Mesenchymal stem cell (in vitro differentiated cells and primary cell): ENCODE data around the gene IQCF5.
"Not testable (repeated sequence)": the region's sequence is repeated elsewhere in the genome, so short reads cannot be mapped to it uniquely, and the experiment has no call there.

Experiments used
- DNase-seq: peaks from one replicate; pipeline ENCODE4 v3.0.0-alpha.2; 2013
- H2AFZ ChIP-seq: one replicate; pipeline ENCODE4 v1.6.1; 2013; ENCODE audit warnings: low read depth, mild to moderate bottlenecking, control low read depth, inconsistent platforms, low read length, moderate library complexity
- H2AK5ac ChIP-seq: 2 replicates; pipeline ENCODE4 v1.6.1; 2013; ENCODE audit warnings: low read length, moderate library complexity, mild to moderate bottlenecking, inconsistent platforms; ENCODE audit not compliant: severe bottlenecking
- H2BK120ac ChIP-seq: one replicate; pipeline ENCODE4 v1.6.1; 2013; ENCODE audit warnings: low read depth, mild to moderate bottlenecking, inconsistent platforms, low read length, moderate library complexity
- H2BK12ac ChIP-seq, 2 experiments: one replicate each; pipeline ENCODE4 v1.6.1; 2013; ENCODE audit warnings: inconsistent platforms in 2 of 2, low read length in 2 of 2, mild to moderate bottlenecking in 2 of 2, moderate library complexity in 2 of 2, control low read depth in 1 of 2
- H2BK15ac ChIP-seq: one replicate; pipeline ENCODE4 v1.6.1; 2013; ENCODE audit warnings: mild to moderate bottlenecking, low read depth, inconsistent platforms; ENCODE audit not compliant: poor library complexity, severe bottlenecking
- H2BK5ac ChIP-seq: 2 replicates; pipeline ENCODE4 v1.6.1; 2013; ENCODE audit warnings: low read depth, mild to moderate bottlenecking, low read length, control low read depth, inconsistent platforms; ENCODE audit not compliant: poor library complexity, severe bottlenecking
- H3K14ac ChIP-seq, 2 experiments: one replicate each; pipeline ENCODE4 v1.6.1; 2013; ENCODE audit warnings: inconsistent platforms in 2 of 2, low read length in 2 of 2, control low read depth in 1 of 2, mild to moderate bottlenecking in 1 of 2, moderate library complexity in 1 of 2
- H3K18ac ChIP-seq, 2 experiments: one replicate each; pipeline ENCODE4 v1.6.1; 2013; ENCODE audit warnings: inconsistent platforms in 2 of 2, low read length in 2 of 2, control low read depth in 1 of 2, low read depth in 1 of 2, mild to moderate bottlenecking in 1 of 2
- H3K23ac ChIP-seq, 2 experiments: one replicate each; pipeline ENCODE4 v1.6.1; 2013; ENCODE audit warnings: inconsistent platforms in 2 of 2, low read length in 2 of 2, mild to moderate bottlenecking in 2 of 2, moderate library complexity in 2 of 2, control low read depth in 1 of 2
- H3K27ac ChIP-seq: 2 replicates; pipeline ENCODE4 v1.5.1; 2013; ENCODE audit warnings: mild to moderate bottlenecking, moderate library complexity, low read length, control low read depth, inconsistent platforms; ENCODE audit not compliant: poor library complexity, severe bottlenecking
- H3K27me3 ChIP-seq, 2 experiments: 2 replicates each; pipeline versions ENCODE4 v1.6.1 to v1.7.0; 2013; ENCODE audit warnings: low read length in 2 of 2, mild to moderate bottlenecking in 2 of 2, moderate library complexity in 2 of 2, control low read depth in 1 of 2, inconsistent platforms in 1 of 2; ENCODE audit not compliant: control insufficient read depth in 1 of 2, insufficient read depth in 1 of 2
- H3K36me3 ChIP-seq, 2 experiments: 2 replicates each; pipeline versions ENCODE4 v1.6.1 to v1.7.0; 2013; ENCODE audit warnings: low read length in 2 of 2, control low read depth in 1 of 2, inconsistent platforms in 1 of 2, low read depth in 1 of 2, mild to moderate bottlenecking in 1 of 2; ENCODE audit not compliant: insufficient read depth in 2 of 2, control insufficient read depth in 1 of 2
- H3K4ac ChIP-seq, 2 experiments: one replicate each; pipeline ENCODE4 v1.6.1; 2013; ENCODE audit warnings: inconsistent platforms in 2 of 2, low read length in 2 of 2, mild to moderate bottlenecking in 2 of 2, moderate library complexity in 2 of 2, control low read depth in 1 of 2, low read depth in 1 of 2
- H3K4me1 ChIP-seq: 2 replicates; pipeline ENCODE4 v1.6.1; 2013; ENCODE audit warnings: low read depth, low read length, control low read depth; ENCODE audit not compliant: control insufficient read depth, insufficient read depth
- H3K4me2 ChIP-seq: 2 replicates; pipeline ENCODE4 v1.6.1; 2013; ENCODE audit warnings: low read length, mild to moderate bottlenecking, inconsistent platforms; ENCODE audit not compliant: poor library complexity, severe bottlenecking
- H3K4me3 ChIP-seq, 2 experiments: 2 replicates each; pipeline versions ENCODE4 v1.5.1 to v1.7.0; 2013; ENCODE audit warnings: low read length in 2 of 2, mild to moderate bottlenecking in 2 of 2, control low read depth in 1 of 2, low read depth in 1 of 2; ENCODE audit not compliant: insufficient read depth in 1 of 2
- H3K79me1 ChIP-seq: replicated peaks from 2 replicates; pipeline ENCODE4 v1.6.1; 2013; ENCODE audit warnings: mild to moderate bottlenecking, control low read depth, low read length, inconsistent platforms; ENCODE audit not compliant: poor library complexity, severe bottlenecking
- H3K9ac ChIP-seq: 2 replicates; pipeline ENCODE4 v1.7.0; 2013; ENCODE audit warnings: mild to moderate bottlenecking, low read length, moderate library complexity
- H3K9me3 ChIP-seq: 2 replicates; pipeline ENCODE4 v1.7.0; 2013; ENCODE audit warnings: mild to moderate bottlenecking, low read length; ENCODE audit not compliant: control insufficient read depth
- H4K8ac ChIP-seq: one replicate; pipeline ENCODE4 v1.6.1; 2013; ENCODE audit warnings: inconsistent platforms, mild to moderate bottlenecking, low read length, moderate library complexity
- H4K91ac ChIP-seq: one replicate; pipeline ENCODE4 v1.6.1; 2013; ENCODE audit warnings: mild to moderate bottlenecking, low read length, inconsistent platforms
- WGBS: methylation state at CpG from one replicate; pipeline ENCODE4 v1.1.7; 2013; ENCODE audit warnings: mixed read lengths; 5-methylcytosine and 5-hydroxymethylcytosine counted together

IQCF5 gene

DNA sequence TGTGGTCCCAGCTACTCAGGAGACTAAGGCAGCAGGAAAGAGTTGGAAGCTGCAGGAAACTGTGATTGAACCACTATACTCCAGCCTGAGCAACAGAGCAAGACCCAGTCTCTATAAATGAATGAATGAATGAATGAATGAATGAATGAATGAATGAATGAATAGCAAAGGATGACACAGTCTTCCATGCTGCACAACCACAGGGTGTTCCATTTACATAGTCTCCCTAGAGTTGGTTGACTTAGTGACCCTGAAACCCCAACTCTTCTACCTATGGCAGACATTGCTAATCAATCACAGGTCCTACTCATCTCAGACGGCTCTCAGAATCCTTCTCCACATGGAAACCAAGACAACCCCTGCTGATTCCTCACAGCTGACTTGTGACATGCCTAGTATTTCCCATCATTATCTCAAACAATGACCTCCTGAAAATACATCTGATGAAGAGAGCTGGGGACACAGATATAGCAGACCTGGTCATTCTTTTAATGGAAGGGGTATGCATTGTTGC is 2.1 kb downstream of the IQCF5 start:
- Histone ChIP-seq H3K23ac (no peak overlapping the region), H2AK5ac (no peak overlapping the region), H3K4me2 (no peak overlapping the region), H3K4me1 (no peaks in the 10 kb centered on the region), H3K14ac (no peak overlapping the region), H3K36me3 (no peaks in the 10 kb centered on the region), H3K9ac (no peak overlapping the region), H3K18ac (no peak overlapping the region), H3K27ac (no peak overlapping the region), H2BK5ac (no peak overlapping the region), H2AFZ (no peak overlapping the region), H2BK15ac (no peak overlapping the region), H2BK12ac (no peak overlapping the region), H3K4ac (no peak overlapping the region), H3K9me3 (no peaks in the 10 kb centered on the region), H2BK120ac (no peak overlapping the region), H4K91ac (no peak overlapping the region), H3K79me1 (no peaks in the 10 kb centered on the region), H3K27me3 (peaks cover 20 to 44% of the 10 kb centered on the region in 2 experiments), H3K4me3 (no peak overlapping the region), H4K8ac (no peak overlapping the region)
- no peak for DNase-seq
- WGBS, result 75% methylated on average over 1 of the region's 1 CpG

DNA sequence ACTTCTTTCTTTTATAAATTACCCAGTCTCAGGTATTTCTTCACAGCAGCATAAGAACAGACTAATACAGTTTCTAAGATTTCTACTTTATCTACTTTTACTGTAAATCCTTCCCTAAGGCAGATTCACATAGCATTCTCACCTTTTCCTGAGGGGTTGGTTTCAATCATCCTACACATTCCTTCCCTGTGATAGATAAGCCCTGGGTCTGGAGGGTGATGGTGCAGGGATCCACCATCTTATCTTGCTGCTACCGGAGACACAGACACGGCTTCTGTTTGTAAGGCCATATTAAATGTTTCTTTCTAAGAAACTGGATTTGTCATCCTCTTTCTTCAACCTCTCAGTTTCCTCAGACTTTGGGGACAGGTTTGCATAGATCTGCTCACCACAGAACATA is 6.1 kb downstream of the IQCF5 start:
- H3K27me3 ChIP-seq, result peaks cover 5 to 13% of the 10 kb centered on the region in 2 experiments
- no peak for DNase-seq
- H3K9me3 ChIP-seq, result no peaks in the 10 kb centered on the region
- no peak overlapping the region for H3K4me2 ChIP-seq
- H2BK15ac ChIP-seq, result no peak overlapping the region
- no peak overlapping the region for H2BK12ac ChIP-seq
- no peaks in the 10 kb centered on the region for H3K79me1 ChIP-seq
- H3K9ac ChIP-seq, result no peak overlapping the region
- no peak overlapping the region for H2AK5ac ChIP-seq
- H4K8ac ChIP-seq, result no peak overlapping the region
- no peaks in the 10 kb centered on the region for H3K4me1 ChIP-seq
- H3K14ac ChIP-seq, result no peak overlapping the region
- no peak overlapping the region for H3K18ac ChIP-seq
- WGBS, result 57% methylated on average over 1 of the region's 2 CpGs
- H3K4ac ChIP-seq, result no peak overlapping the region
- no peaks in the 10 kb centered on the region for H3K36me3 ChIP-seq
- no peak overlapping the region for H2BK5ac ChIP-seq
- H4K91ac ChIP-seq, result no peak overlapping the region
- H3K23ac ChIP-seq, result no peak overlapping the region
- H3K4me3 ChIP-seq, result no peak overlapping the region
- H2BK120ac ChIP-seq, result no peak overlapping the region
- no peak overlapping the region for H2AFZ ChIP-seq
- H3K27ac ChIP-seq, result no peak overlapping the region

DNA sequence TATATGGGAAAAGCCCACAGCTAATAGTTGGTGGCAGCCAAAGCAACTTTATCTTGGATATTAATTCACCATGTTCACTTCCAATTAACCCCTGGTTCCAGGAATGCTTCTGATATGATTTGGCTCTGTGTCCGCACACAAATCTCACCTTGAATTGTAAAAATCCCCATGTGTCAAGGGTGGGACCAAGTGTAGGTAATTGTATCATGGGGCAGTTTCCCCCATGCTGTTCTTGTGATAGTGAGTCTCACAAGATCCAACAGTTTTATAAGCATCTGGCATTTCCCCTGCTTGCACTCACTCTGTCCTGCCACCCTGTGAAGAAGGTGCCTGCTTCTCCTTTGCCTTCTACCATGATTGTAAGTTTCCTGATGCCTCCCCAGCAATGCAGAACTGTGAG is 6.5 kb downstream of the IQCF5 start:
- H3K79me1 ChIP-seq, H3K4ac ChIP-seq, H3K9me3 ChIP-seq, H2AK5ac ChIP-seq, H2BK12ac ChIP-seq, H3K27me3 ChIP-seq, H2BK120ac ChIP-seq, H4K8ac ChIP-seq, DNase-seq, H3K9ac ChIP-seq, H2BK15ac ChIP-seq, H3K18ac ChIP-seq, H4K91ac ChIP-seq, H2AFZ ChIP-seq, H3K14ac ChIP-seq, H3K4me3 ChIP-seq, H3K23ac ChIP-seq, H3K4me1 ChIP-seq, H3K4me2 ChIP-seq, H2BK5ac ChIP-seq, H3K27ac ChIP-seq, H3K36me3 ChIP-seq: not testable (repeated sequence)
- WGBS, result 67% methylated on average over 1 of the region's 1 CpG

DNA sequence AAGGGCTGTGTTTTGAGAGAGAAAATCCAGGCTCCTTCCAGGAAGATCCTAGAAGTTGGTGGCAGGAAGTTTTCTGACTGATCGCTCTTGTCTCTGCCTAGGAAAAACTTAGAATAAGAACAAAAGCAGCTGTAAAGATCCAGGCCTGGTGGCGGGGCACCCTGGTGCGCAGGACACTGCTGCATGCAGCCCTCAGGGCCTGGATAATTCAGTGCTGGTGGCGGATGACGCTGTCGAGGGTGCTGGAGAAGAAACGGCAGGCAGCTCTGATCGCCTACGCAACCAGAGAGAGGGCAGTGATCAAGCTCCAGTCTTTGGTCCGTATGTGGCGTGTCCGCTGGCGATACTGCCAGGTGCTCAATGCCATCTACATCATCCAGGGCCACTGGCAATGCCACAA is 12.5 kb downstream of the IQCF5 start:
- no peaks in the 10 kb centered on the region for H3K4me1 ChIP-seq

More for the DNA sequence above, 12.5 kb downstream of the IQCF5 start:
- Histone ChIP-seq H3K27me3 (peaks cover 3 to 4% of the 10 kb centered on the region in 2 experiments), H3K9me3 (no peaks in the 10 kb centered on the region), H3K4me2 (no peak overlapping the region), H3K79me1 (no peaks in the 10 kb centered on the region), H4K91ac (no peak overlapping the region), H2AFZ (no peak overlapping the region), H3K14ac (no peak overlapping the region), H2AK5ac (no peak overlapping the region), H2BK120ac (no peak overlapping the region), H3K23ac (peak overlapping the region in 1 of 2 experiments; percentile 94), H3K18ac (no peak overlapping the region), H2BK5ac (no peak overlapping the region), H2BK12ac (no peak overlapping the region), H3K9ac (no peak overlapping the region), H2BK15ac (no peak overlapping the region), H3K4ac (no peak overlapping the region), H3K36me3 (no peaks in the 10 kb centered on the region), H4K8ac (no peak overlapping the region), H3K27ac (no peak overlapping the region), H3K4me3 (no peak overlapping the region)
- DNase-seq, result no peak
- 74% methylated on average over 13 of the region's 13 CpGs for WGBS
